IPS-20b (cell line): ENCODE data around the gene B3GNT9.
A peak's percentile ranks its signal among the peaks of the same experiment; 100 is the strongest.

Experiments used
- H3K27ac ChIP-seq: one replicate; pipeline ENCODE4 v1.5.1; 2013; ENCODE audit warnings: low read length
- H3K27me3 ChIP-seq: 2 replicates; pipeline ENCODE4 v1.6.1; 2013; ENCODE audit warnings: mild to moderate bottlenecking, low read length, inconsistent platforms; ENCODE audit not compliant: insufficient read depth
- H3K36me3 ChIP-seq: 2 replicates; pipeline ENCODE4 v1.6.1; 2013; ENCODE audit warnings: low read depth, mild to moderate bottlenecking, inconsistent platforms, low read length, moderate library complexity; ENCODE audit not compliant: insufficient read depth
- H3K4me1 ChIP-seq: 2 replicates; pipeline ENCODE4 v1.6.1; 2013; ENCODE audit warnings: mild to moderate bottlenecking, control low read depth, inconsistent platforms, low read length, moderate library complexity; ENCODE audit not compliant: insufficient read depth
- H3K4me3 ChIP-seq: 2 replicates; pipeline ENCODE4 v1.5.1; 2013; ENCODE audit warnings: mild to moderate bottlenecking, low read length, inconsistent platforms
- H3K9ac ChIP-seq: 2 replicates; pipeline ENCODE4 v1.6.1; 2013; ENCODE audit warnings: low read depth, mild to moderate bottlenecking, inconsistent platforms, low read length, moderate library complexity
- H3K9me3 ChIP-seq: 2 replicates; pipeline ENCODE4 v1.6.1; 2013; ENCODE audit warnings: mild to moderate bottlenecking, low read depth, low read length, inconsistent platforms; ENCODE audit not compliant: insufficient read depth

The B3GNT9 gene

GRCh38 chr16:67115639-67116038, 35.2 kb downstream of the B3GNT9 start:
- Histone ChIP-seq H3K9me3 (no peaks in the 10 kb centered on the region), H3K4me1 (peaks cover 8% of the 10 kb centered on the region; the same call in 1 of the 2 replicates), H3K27ac (no peak overlapping the region), H3K4me3 (no peak overlapping the region), H3K9ac (no peak overlapping the region), H3K27me3 (no peaks in the 10 kb centered on the region), H3K36me3 (peaks cover 2% of the 10 kb centered on the region; the same call in 1 of the 2 replicates)

DNA sequence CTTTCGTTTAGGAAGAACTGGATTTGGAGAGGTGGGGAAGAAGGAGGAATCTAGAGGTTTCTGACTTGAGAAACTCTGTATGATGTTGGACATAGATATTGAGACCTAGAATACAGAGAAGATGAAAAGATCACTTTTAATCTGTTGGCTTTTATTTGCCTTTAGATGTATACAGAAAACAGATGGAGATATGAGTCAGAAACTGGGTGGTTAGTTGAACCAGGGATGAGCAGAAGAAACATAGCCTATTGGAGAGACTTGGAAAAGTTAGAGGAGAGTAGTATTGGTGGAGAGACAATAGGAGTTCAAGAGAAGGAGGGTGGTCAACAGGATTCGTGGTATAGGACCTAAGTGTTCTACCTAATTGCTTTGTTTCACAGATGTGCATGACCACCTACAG, 36.0 kb downstream of the B3GNT9 start:
- no peaks in the 10 kb centered on the region for H3K27me3 ChIP-seq
- H3K4me1 ChIP-seq, result peaks cover 8% of the 10 kb centered on the region; the same call in 1 of the 2 replicates
- H3K36me3 ChIP-seq, result no peaks in the 10 kb centered on the region
- no peak overlapping the region for H3K9ac ChIP-seq
- H3K27ac ChIP-seq, result no peak overlapping the region
- H3K9me3 ChIP-seq, result no peaks in the 10 kb centered on the region
- no peak overlapping the region for H3K4me3 ChIP-seq

- no peak overlapping the region for H3K27ac ChIP-seq
- H3K4me1 ChIP-seq, result peaks cover 8% of the 10 kb centered on the region; the same call in 1 of the 2 replicates
- no peaks in the 10 kb centered on the region for H3K9me3 ChIP-seq
- H3K9ac ChIP-seq, result no peak overlapping the region
- no peaks in the 10 kb centered on the region for H3K36me3 ChIP-seq
- no peak overlapping the region; the same call in 1 of the 2 replicates for H3K4me3 ChIP-seq
- H3K27me3 ChIP-seq, result peaks cover 9% of the 10 kb centered on the region; the same call in 1 of the 2 replicates
Measured at GRCh38 chr16:67112591-67113399, 38.0 kb downstream of the B3GNT9 start.

DNA sequence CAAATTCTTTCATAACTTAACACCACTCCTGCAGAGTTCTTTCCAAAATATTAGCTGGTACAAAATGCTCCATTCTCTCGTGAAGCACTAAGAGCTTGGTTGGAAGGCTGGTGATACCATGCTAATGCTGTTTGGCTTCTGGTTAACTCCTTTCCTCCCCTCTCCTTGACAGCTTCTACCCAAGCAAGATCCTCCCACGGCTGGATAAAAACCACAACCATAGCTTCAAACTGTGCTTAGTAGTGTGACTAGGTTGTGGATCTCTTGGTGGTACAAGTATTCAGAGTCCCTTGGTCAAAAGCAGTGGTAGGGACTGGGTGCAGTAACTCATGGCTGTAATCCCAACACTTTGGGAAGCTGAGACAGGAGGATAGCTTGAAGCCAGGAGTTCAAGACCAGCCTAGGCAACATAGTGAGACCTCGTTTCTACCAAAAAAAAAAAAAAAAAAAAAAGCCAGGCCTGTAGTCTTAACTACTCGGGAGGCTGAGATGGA, 38.8 kb downstream of the B3GNT9 start:
- Histone ChIP-seq H3K36me3 (no peaks in the 10 kb centered on the region), H3K4me1 (peaks cover 8% of the 10 kb centered on the region; the same call in 1 of the 2 replicates), H3K27ac (no peak overlapping the region), H3K9me3 (no peaks in the 10 kb centered on the region), H3K27me3 (peaks cover 9% of the 10 kb centered on the region; the same call in 1 of the 2 replicates), H3K9ac (no peak overlapping the region), H3K4me3 (no peak overlapping the region)

DNA sequence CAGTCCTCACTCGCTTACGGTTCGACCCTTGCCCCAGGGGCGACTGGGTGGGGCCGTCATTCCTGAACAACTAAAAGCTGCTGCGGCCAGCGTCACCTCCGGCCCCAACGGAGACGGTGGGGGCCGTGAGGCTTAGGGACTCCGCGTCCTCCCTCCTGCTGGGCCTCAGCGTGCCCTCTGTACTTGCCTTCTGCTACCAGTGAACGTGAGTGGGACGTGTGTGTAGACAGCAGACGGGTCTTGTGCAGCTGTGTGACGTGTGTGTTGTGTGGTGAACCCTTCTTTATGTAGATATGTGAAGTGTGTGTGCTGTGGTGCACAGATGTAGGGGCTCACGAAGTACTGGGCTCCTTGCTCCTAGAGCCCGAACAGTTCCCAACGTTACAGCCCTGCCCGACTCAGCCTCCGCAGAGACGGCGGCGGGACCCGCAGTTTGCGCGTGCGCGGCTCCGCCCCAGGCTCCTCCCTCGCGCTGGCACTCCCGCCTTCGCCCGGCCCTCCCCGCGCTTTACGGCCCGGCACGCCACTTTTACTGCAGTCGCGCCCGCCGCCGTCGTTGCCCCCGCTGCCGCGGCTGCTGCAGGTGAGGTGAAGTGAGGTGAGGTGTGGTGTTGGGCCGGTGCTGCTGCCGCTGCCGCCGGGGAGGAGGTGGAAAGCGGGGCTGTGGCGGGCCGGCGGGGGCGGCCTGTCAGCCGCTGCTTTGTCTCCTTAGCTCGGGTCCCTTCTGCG, 41.2 kb downstream of the B3GNT9 start, which contains the start of gene PHAF1:
TSS of gene PHAF1 (plus strand) at position 535 of the 729 bp plus-strand sequence. CDS start 235 bp downstream, outside the sequence.
- Histone ChIP-seq H3K36me3 (no peaks in the 10 kb centered on the region), H3K4me1 (peaks cover 4% of the 10 kb centered on the region; the same call in 1 of the 2 replicates), H3K9ac (peak within 1 kb of the TSS; percentile 89), H3K27ac (no peak within 1 kb of the TSS), H3K4me3 (peak within 1 kb of the TSS; percentile 96), H3K27me3 (peaks cover 9% of the 10 kb centered on the region; the same call in 1 of the 2 replicates), H3K9me3 (no peaks in the 10 kb centered on the region)

GRCh38 chr16:67108931-67109406, 41.8 kb downstream of the B3GNT9 start:
- H3K27me3 ChIP-seq, result peaks cover 9% of the 10 kb centered on the region; the same call in 1 of the 2 replicates
- H3K4me3 ChIP-seq, result peak overlapping the region; percentile 96
- H3K9me3 ChIP-seq, result no peaks in the 10 kb centered on the region
- no peak overlapping the region for H3K27ac ChIP-seq
- no peaks in the 10 kb centered on the region for H3K36me3 ChIP-seq
- H3K4me1 ChIP-seq, result peaks cover 4% of the 10 kb centered on the region; the same call in 1 of the 2 replicates
- H3K9ac ChIP-seq, result peak overlapping the region; percentile 82

- Histone ChIP-seq H3K4me1 (peaks cover 4% of the 10 kb centered on the region; the same call in 1 of the 2 replicates), H3K36me3 (no peaks in the 10 kb centered on the region), H3K9ac (no peak overlapping the region), H3K9me3 (no peaks in the 10 kb centered on the region), H3K27ac (no peak overlapping the region), H3K4me3 (peak overlapping the region; percentile 96; the same call in 1 of the 2 replicates), H3K27me3 (peaks cover 9% of the 10 kb centered on the region; the same call in 1 of the 2 replicates)
Measured at GRCh38 chr16:67108489-67108888, 42.3 kb downstream of the B3GNT9 start.

DNA sequence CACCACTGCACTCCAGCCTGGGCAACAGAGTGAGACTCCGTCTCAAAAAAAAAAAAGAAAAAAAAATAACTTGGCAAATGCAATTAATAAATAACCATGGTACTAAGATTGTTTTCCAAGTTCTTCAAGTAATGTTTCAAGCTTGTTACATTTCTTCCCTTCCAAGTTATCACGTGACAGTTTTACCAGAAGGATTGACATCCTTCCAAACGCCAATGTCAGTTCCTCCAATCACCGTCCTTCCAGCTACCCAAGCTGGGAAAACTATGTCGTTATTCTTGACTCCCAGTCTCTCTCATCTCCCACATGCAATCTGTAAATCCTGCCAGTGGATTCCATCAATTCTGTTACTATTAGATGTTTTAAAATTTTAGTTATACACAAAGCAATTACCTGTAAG, 44.9 kb downstream of the B3GNT9 start:
- H3K27me3 ChIP-seq, result peaks cover 9% of the 10 kb centered on the region; the same call in 1 of the 2 replicates
- H3K9ac ChIP-seq, result no peak overlapping the region
- no peaks in the 10 kb centered on the region for H3K4me1 ChIP-seq
- no peaks in the 10 kb centered on the region for H3K9me3 ChIP-seq
- no peak overlapping the region for H3K27ac ChIP-seq
- no peaks in the 10 kb centered on the region for H3K36me3 ChIP-seq
- H3K4me3 ChIP-seq, result no peak overlapping the region

GRCh38 chr16:67105246-67105645, 45.6 kb downstream of the B3GNT9 start:
- Histone ChIP-seq H3K27me3 (peaks cover 9% of the 10 kb centered on the region; the same call in 1 of the 2 replicates), H3K4me1 (no peaks in the 10 kb centered on the region), H3K9me3 (no peaks in the 10 kb centered on the region), H3K4me3 (no peak overlapping the region), H3K36me3 (peaks cover 1% of the 10 kb centered on the region; the same call in 1 of the 2 replicates), H3K27ac (no peak overlapping the region), H3K9ac (no peak overlapping the region)

DNA sequence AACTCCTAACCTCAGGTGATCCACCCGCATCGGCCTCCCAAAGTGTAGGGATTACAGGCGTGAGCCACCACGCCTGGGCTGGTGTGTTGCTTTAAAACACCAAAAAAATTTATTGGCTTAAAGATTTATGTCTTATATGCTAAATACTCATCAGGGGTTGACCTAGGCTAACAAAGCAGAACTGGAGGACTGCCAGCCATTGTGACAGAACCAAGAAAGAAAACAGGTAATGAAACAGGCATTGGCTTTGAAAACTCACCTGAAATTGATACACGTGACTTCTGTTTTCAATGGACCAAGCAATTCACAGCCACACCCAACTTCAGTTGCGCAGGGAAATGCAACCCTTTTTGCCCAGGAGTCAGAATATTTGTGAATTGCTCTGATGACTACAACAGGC, 46.0 kb downstream of the B3GNT9 start:
- Histone ChIP-seq H3K36me3 (peaks cover 5% of the 10 kb centered on the region; the same call in 1 of the 2 replicates), H3K9ac (no peak overlapping the region), H3K9me3 (no peaks in the 10 kb centered on the region), H3K4me3 (no peak overlapping the region), H3K27ac (no peak overlapping the region), H3K4me1 (no peaks in the 10 kb centered on the region), H3K27me3 (peaks cover 9% of the 10 kb centered on the region; the same call in 1 of the 2 replicates)

DNA sequence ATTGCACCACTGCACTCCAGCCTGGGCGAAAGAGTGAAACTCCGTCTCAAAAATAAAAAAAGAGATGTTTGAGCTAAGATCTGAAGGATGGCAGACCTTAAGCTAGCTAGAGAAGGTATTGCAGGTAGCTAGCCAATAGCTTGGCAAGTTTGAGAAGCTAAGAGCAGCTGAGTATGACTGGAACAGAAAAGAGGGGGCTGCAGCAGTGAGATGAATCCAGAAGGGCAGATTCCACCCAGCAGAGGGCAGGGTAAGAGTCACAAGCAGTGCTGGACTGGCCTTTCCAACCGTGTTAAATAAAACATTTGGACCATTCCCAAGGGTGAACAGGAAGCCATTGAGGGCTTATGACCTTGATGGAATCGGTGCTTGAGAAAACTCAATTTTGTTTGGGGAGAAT, 46.7 kb downstream of the B3GNT9 start:
- Histone ChIP-seq H3K36me3 (peaks cover 7% of the 10 kb centered on the region; the same call in 1 of the 2 replicates), H3K27me3 (peaks cover 8% of the 10 kb centered on the region; the same call in 1 of the 2 replicates), H3K4me3 (no peak overlapping the region), H3K9me3 (no peaks in the 10 kb centered on the region), H3K9ac (no peak overlapping the region), H3K4me1 (no peaks in the 10 kb centered on the region), H3K27ac (no peak overlapping the region)
